ENCODE results near the gene UCP2. TPM values are rescaled to one million over a fixed set of nuclear protein-coding genes. Genes with fewer than 3 reads are reported as not detected.

Gene UCP2
- total RNA-seq, 2 experiments from 2014 or later, result 145 to 358 TPM

- TF ChIP-seq EZH2phosphoT487 (IDR thresholded peaks at IDR 0.05; ENCODE audit: borderline replicate concordance, low read depth, low read length) (no peak), CTCF (conservative IDR thresholded peaks at IDR 0.05; ENCODE audit: low read length) (no peak)
- no peaks in the 10 kb centered on the region for H4K20me1 ChIP-seq (ENCODE audit: insufficient read depth, low read length)
- no peaks in the 10 kb centered on the region for H3K9me3 ChIP-seq (ENCODE audit: low read length)
- H2AFZ ChIP-seq (ENCODE audit: low read length), result no peak overlapping the region
- H3K36me3 ChIP-seq (ENCODE audit: insufficient read depth, low read length), result no peaks in the 10 kb centered on the region
- intact Hi-C loops (cut with micrococcal nuclease; ENCODE audit: unreplicated experiment), result no loop called here
- POLR2A ChIA-PET, result interaction anchor here (1.0 to 1.4 kb wide), 2 partner anchors 11 to 17 kb away, joined by 4 read pairs; no protein-coding TSS in a partner anchor
- H3K27ac ChIP-seq (ENCODE audit: low read depth, low read length, poor library complexity, severe bottlenecking), result no peak overlapping the region
- H3K4me2 ChIP-seq (ENCODE audit: low read length), result no peak overlapping the region
- H3K79me2 ChIP-seq (ENCODE audit: insufficient read depth, low read depth, low read length), result no peaks in the 10 kb centered on the region
- H3K9me2 ChIP-seq (ENCODE audit: insufficient read depth, low read length), result no peaks in the 10 kb centered on the region
- no peak for DNase-seq (ENCODE audit: low spot score)
- BruUV-seq (replicated peaks), result no TSS peak
- H3K4me3 ChIP-seq (ENCODE audit: low read depth, low read length, poor library complexity, severe bottlenecking), result no peak overlapping the region
- H3K4me1 ChIP-seq (ENCODE audit: insufficient read depth, low read length, poor library complexity, severe bottlenecking), result peaks cover 35% of the 10 kb centered on the region
- CTCF ChIA-PET (ENCODE audit: unreplicated experiment), result no interaction called here
Measured at GRCh38 chr11:74013141-74013540, 30.5 kb upstream of the UCP2 start.

GRCh38 chr11:74012074-74012809 is 29.6 kb upstream of the UCP2 start:
- Histone ChIP-seq H3K9me2 (ENCODE audit: insufficient read depth, low read length) (no peaks in the 10 kb centered on the region), H3K4me3 (ENCODE audit: low read depth, low read length, poor library complexity, severe bottlenecking) (no peak overlapping the region), H3K9me3 (ENCODE audit: low read length) (no peaks in the 10 kb centered on the region), H4K20me1 (ENCODE audit: insufficient read depth, low read length) (no peaks in the 10 kb centered on the region), H3K4me1 (ENCODE audit: insufficient read depth, low read length, poor library complexity, severe bottlenecking) (peaks cover 37% of the 10 kb centered on the region), H3K4me2 (ENCODE audit: low read length) (no peak overlapping the region), H3K79me2 (ENCODE audit: insufficient read depth, low read depth, low read length) (no peaks in the 10 kb centered on the region), H2AFZ (ENCODE audit: low read length) (no peak overlapping the region), H3K36me3 (ENCODE audit: insufficient read depth, low read length) (no peaks in the 10 kb centered on the region), H3K27ac (ENCODE audit: low read depth, low read length, poor library complexity, severe bottlenecking) (no peak overlapping the region)
- intact Hi-C loops (cut with micrococcal nuclease; ENCODE audit: unreplicated experiment), result no loop called here
- ChIA-PET CTCF (ENCODE audit: unreplicated experiment) (no interaction called here), POLR2A (interaction anchor here (0.7 to 1.4 kb wide), 4 partner anchors 10 to 1129 kb away, joined by 3 to 5 read pairs (median 4); no protein-coding TSS in a partner anchor)
- BruUV-seq (replicated peaks), result no TSS peak
- no peak for DNase-seq (ENCODE audit: low spot score)
- TF ChIP-seq CTCF (conservative IDR thresholded peaks at IDR 0.05; ENCODE audit: low read length) (no peak), EZH2phosphoT487 (IDR thresholded peaks at IDR 0.05; ENCODE audit: borderline replicate concordance, low read depth, low read length) (no peak)
